Neuronal stem cell (in vitro differentiated cells): ENCODE data around the gene ITPR1.

Experiments used
- DNase-seq: peaks from one replicate; pipeline ENCODE4 v3.0.0-alpha.2; 2013; ENCODE audit warnings: low spot score
- H2AFZ ChIP-seq: one replicate; pipeline ENCODE4 v1.6.1; 2013; ENCODE audit warnings: mild to moderate bottlenecking, low read length, inconsistent platforms
- H2AK5ac ChIP-seq: 2 replicates; pipeline ENCODE4 v1.6.1; 2013; ENCODE audit warnings: low read depth, mild to moderate bottlenecking, inconsistent platforms, low read length, moderate library complexity, mixed read lengths
- H2BK120ac ChIP-seq: 2 replicates; pipeline ENCODE4 v1.6.1; 2013; ENCODE audit warnings: low read depth, mild to moderate bottlenecking, inconsistent platforms, low read length, moderate library complexity, mixed read lengths
- H2BK12ac ChIP-seq: one replicate; pipeline ENCODE4 v1.6.1; 2013; ENCODE audit warnings: low read length, inconsistent platforms
- H2BK15ac ChIP-seq: 2 replicates; pipeline ENCODE4 v1.6.1; 2013; ENCODE audit warnings: mild to moderate bottlenecking, low read length, inconsistent platforms, mixed read lengths
- H2BK5ac ChIP-seq: one replicate; pipeline ENCODE4 v1.6.1; 2013; ENCODE audit warnings: inconsistent platforms, mild to moderate bottlenecking, low read length, moderate library complexity
- H3K14ac ChIP-seq: one replicate; pipeline ENCODE4 v1.6.1; 2013; ENCODE audit warnings: low read length, inconsistent platforms
- H3K18ac ChIP-seq: 2 replicates; pipeline ENCODE4 v1.6.1; 2013; ENCODE audit warnings: low read length, inconsistent platforms
- H3K23ac ChIP-seq: 2 replicates; pipeline ENCODE4 v1.6.1; 2013; ENCODE audit warnings: low read depth, mild to moderate bottlenecking, mixed read lengths, low read length, inconsistent platforms; ENCODE audit not compliant: poor library complexity
- H3K27ac ChIP-seq: replicated peaks from 3 replicates; pipeline ENCODE4 v1.5.1; 2013; ENCODE audit warnings: low read length, inconsistent platforms
- H3K27me3 ChIP-seq, 3 experiments: 2 replicates each; pipeline ENCODE4 v1.6.1; 2013; ENCODE audit warnings: low read length in 3 of 3, mild to moderate bottlenecking in 2 of 3, inconsistent platforms in 1 of 3, low read depth in 1 of 3, mixed read lengths in 1 of 3, moderate library complexity in 1 of 3; ENCODE audit not compliant: control insufficient read depth in 3 of 3, insufficient read depth in 3 of 3
- H3K36me3 ChIP-seq, 2 donors: replicated peaks in 1 of 2; 2 replicates each; pipeline ENCODE4 v1.6.1; 2013; ENCODE audit warnings: low read length in 2 of 2; ENCODE audit not compliant: control insufficient read depth in 2 of 2, insufficient read depth in 2 of 2
- H3K4ac ChIP-seq: 2 replicates; pipeline ENCODE4 v1.6.1; 2013; ENCODE audit warnings: inconsistent platforms, mild to moderate bottlenecking, low read length, moderate library complexity
- H3K4me1 ChIP-seq, 2 donors: 1 replicate in 1 of 2; 2 replicates in 1 of 2; pipeline ENCODE4 v1.6.1; 2013; ENCODE audit warnings: low read length in 2 of 2, low read depth in 1 of 2; ENCODE audit not compliant: control insufficient read depth in 2 of 2, insufficient read depth in 1 of 2
- H3K4me2 ChIP-seq: one replicate; pipeline ENCODE4 v1.6.1; 2013; ENCODE audit warnings: mild to moderate bottlenecking, low read length, inconsistent platforms; ENCODE audit not compliant: insufficient read depth, poor library complexity, severe bottlenecking
- H3K4me3 ChIP-seq, 2 donors: 2 replicates each; pipeline ENCODE4 v1.5.1; 2013; ENCODE audit warnings: low read length in 2 of 2, mild to moderate bottlenecking in 2 of 2, inconsistent platforms in 1 of 2, moderate library complexity in 1 of 2
- H3K79me1 ChIP-seq: one replicate; pipeline ENCODE4 v1.6.1; 2013; ENCODE audit warnings: low read depth, mild to moderate bottlenecking, inconsistent platforms, low read length, moderate library complexity
- H3K9ac ChIP-seq: one replicate; pipeline ENCODE4 v1.6.1; 2013; ENCODE audit warnings: mild to moderate bottlenecking, low read depth, low read length, inconsistent platforms; ENCODE audit not compliant: poor library complexity
- H3K9me3 ChIP-seq, 2 donors: replicated peaks in 1 of 2; 2 replicates each; pipeline versions ENCODE3 to v1.6.1; 2013; ENCODE audit warnings: low read length in 2 of 2, mild to moderate bottlenecking in 2 of 2, inconsistent platforms in 1 of 2, low read depth in 1 of 2, mixed read lengths in 1 of 2, moderate library complexity in 1 of 2; ENCODE audit not compliant: control insufficient read depth in 2 of 2, insufficient read depth in 1 of 2
- H4K8ac ChIP-seq: one replicate; pipeline ENCODE4 v1.6.1; 2013; ENCODE audit warnings: low read depth, mild to moderate bottlenecking, inconsistent platforms, low read length, moderate library complexity
- H4K91ac ChIP-seq: one replicate; pipeline ENCODE4 v1.6.1; 2013; ENCODE audit warnings: low read length, low read depth, mild to moderate bottlenecking, inconsistent platforms; ENCODE audit not compliant: poor library complexity
- whole genome bisulfite sequencing, 2 donors: extraction: QIAGEN DNeasy Blood & Tissue Kit; methylation state at CpG; one replicate each; pipeline ENCODE4 v1.1.7; 2013; ENCODE audit warnings: missing lambda C conversion rate in 2 of 2, mixed read lengths in 1 of 2; ENCODE audit not compliant: insufficient read length in 2 of 2, insufficient replicate concordance in 1 of 2; ENCODE audit errors: extremely low coverage in 2 of 2; 5-methylcytosine and 5-hydroxymethylcytosine counted together

ITPR1 gene

GRCh38 chr3:4771243-4771642 lies 278.1 kb downstream of the ITPR1 start:
- no peak overlapping the region for H2AK5ac ChIP-seq
- H2BK5ac ChIP-seq: no peak overlapping the region
- no peaks in the 10 kb centered on the region for H3K79me1 ChIP-seq
- H2AFZ ChIP-seq: no peak overlapping the region
- H3K18ac ChIP-seq: no peak overlapping the region
- H3K9me3 ChIP-seq: peaks cover 0 to under 1% of the 10 kb centered on the region in 2 donors
- no peak overlapping the region for H4K8ac ChIP-seq
- no peaks in the 10 kb centered on the region for H3K4me1 ChIP-seq
- no peak overlapping the region for H3K23ac ChIP-seq
- no peak overlapping the region for H2BK12ac ChIP-seq
- DNase-seq: no peak
- H2BK120ac ChIP-seq: no peak overlapping the region
- no peak overlapping the region for H3K4me3 ChIP-seq
- no peak overlapping the region for H3K27ac ChIP-seq
- no peak overlapping the region for H3K4ac ChIP-seq
- no peak overlapping the region for H2BK15ac ChIP-seq
- H3K27me3 ChIP-seq: no peaks in the 10 kb centered on the region
- no peak overlapping the region for H3K9ac ChIP-seq
- no peak overlapping the region for H3K4me2 ChIP-seq
- no peak overlapping the region for H4K91ac ChIP-seq
- H3K36me3 ChIP-seq: no peaks in the 10 kb centered on the region
- WGBS, 2 donors: no CpG with 5 or more reads among the region's 5 CpGs
- no peak overlapping the region for H3K14ac ChIP-seq

GRCh38 chr3:4772171-4772804 lies 279.1 kb downstream of the ITPR1 start:
- no peak overlapping the region for H3K27ac ChIP-seq
- no peak overlapping the region for H3K4me3 ChIP-seq
- no peak overlapping the region for H3K4ac ChIP-seq
- H3K27me3 ChIP-seq: no peaks in the 10 kb centered on the region
- no CpG with 5 or more reads among the region's 4 CpGs for WGBS, 2 donors
- H3K79me1 ChIP-seq: no peaks in the 10 kb centered on the region
- no peak overlapping the region for H3K18ac ChIP-seq
- no peaks in the 10 kb centered on the region for H3K4me1 ChIP-seq
- H2BK5ac ChIP-seq: no peak overlapping the region
- H4K91ac ChIP-seq: no peak overlapping the region
- H4K8ac ChIP-seq: no peak overlapping the region
- no peak overlapping the region for H2BK15ac ChIP-seq
- no peak overlapping the region for H2BK12ac ChIP-seq
- DNase-seq: no peak
- H2AK5ac ChIP-seq: no peak overlapping the region
- no peak overlapping the region for H3K4me2 ChIP-seq
- no peak overlapping the region for H3K14ac ChIP-seq
- H3K9ac ChIP-seq: no peak overlapping the region
- H3K36me3 ChIP-seq: no peaks in the 10 kb centered on the region
- H3K9me3 ChIP-seq: no peaks in the 10 kb centered on the region
- no peak overlapping the region for H2AFZ ChIP-seq
- no peak overlapping the region for H2BK120ac ChIP-seq
- H3K23ac ChIP-seq: no peak overlapping the region

- no peak overlapping the region for H3K4me2 ChIP-seq
- H2AK5ac ChIP-seq: no peak overlapping the region
- no peak overlapping the region for H2BK12ac ChIP-seq
- H2BK120ac ChIP-seq: no peak overlapping the region
- H3K36me3 ChIP-seq: no peaks in the 10 kb centered on the region
- no peak overlapping the region for H3K9ac ChIP-seq
- H2BK15ac ChIP-seq: no peak overlapping the region
- H3K4ac ChIP-seq: no peak overlapping the region
- no peak overlapping the region for H2AFZ ChIP-seq
- no CpG with 5 or more reads among the region's 9 CpGs for WGBS, 2 donors
- H3K4me1 ChIP-seq: no peaks in the 10 kb centered on the region
- no peaks in the 10 kb centered on the region for H3K79me1 ChIP-seq
- no peak overlapping the region for H3K23ac ChIP-seq
- H3K18ac ChIP-seq: no peak overlapping the region
- H4K91ac ChIP-seq: no peak overlapping the region
- H3K27me3 ChIP-seq: no peaks in the 10 kb centered on the region
- H4K8ac ChIP-seq: no peak overlapping the region
- no peak overlapping the region for H3K4me3 ChIP-seq
- H3K27ac ChIP-seq: no peak overlapping the region
- no peak overlapping the region for H3K14ac ChIP-seq
- H2BK5ac ChIP-seq: no peak overlapping the region
- no peaks in the 10 kb centered on the region for H3K9me3 ChIP-seq
- no peak for DNase-seq
These were observed 279.7 kb downstream of the ITPR1 start for GRCh38 chr3:4772858-4773257.

GRCh38 chr3:4773583-4773982 lies 280.4 kb downstream of the ITPR1 start:
- H3K4ac ChIP-seq: no peak overlapping the region
- no peaks in the 10 kb centered on the region for H3K36me3 ChIP-seq
- H3K14ac ChIP-seq: no peak overlapping the region
- no peaks in the 10 kb centered on the region for H3K4me1 ChIP-seq
- no peak overlapping the region for H2BK12ac ChIP-seq
- no peaks in the 10 kb centered on the region for H3K9me3 ChIP-seq
- H3K23ac ChIP-seq: no peak overlapping the region
- H2BK5ac ChIP-seq: no peak overlapping the region
- H3K27ac ChIP-seq: no peak overlapping the region
- no peak overlapping the region for H2AFZ ChIP-seq
- H3K79me1 ChIP-seq: no peaks in the 10 kb centered on the region
- H4K91ac ChIP-seq: no peak overlapping the region
- H2BK15ac ChIP-seq: no peak overlapping the region
- H4K8ac ChIP-seq: no peak overlapping the region
- no CpG with 5 or more reads among the region's 2 CpGs for WGBS, 2 donors
- no peak overlapping the region for H3K18ac ChIP-seq
- H3K27me3 ChIP-seq: no peaks in the 10 kb centered on the region
- H2AK5ac ChIP-seq: no peak overlapping the region
- H3K4me2 ChIP-seq: no peak overlapping the region
- no peak overlapping the region for H3K9ac ChIP-seq
- no peak overlapping the region for H2BK120ac ChIP-seq
- no peak for DNase-seq
- H3K4me3 ChIP-seq: no peak overlapping the region
